Brain pericyte (primary cell): Measurements from ENCODE around the gene WDR47.
"Not testable (repeated sequence)": the region's sequence is repeated elsewhere in the genome, so short reads cannot be mapped to it uniquely, and the experiment has no call there.

Experiments used
- DNase-seq: peaks from one replicate; pipeline ENCODE4 v3.0.0-alpha.2; 2012; ENCODE audit warnings: low read depth, low spot score

The WDR47 gene

GRCh38 chr1:109052145-109052544 is 10.2 kb upstream of the WDR47 start:
- DNase-seq: not testable (repeated sequence)

- no peak for DNase-seq
Observed at GRCh38 chr1:109050228-109050995, 8.5 kb upstream of the WDR47 start.

- no peak for DNase-seq
Observed at GRCh38 chr1:109048335-109048734, 6.4 kb upstream of the WDR47 start.

DNA sequence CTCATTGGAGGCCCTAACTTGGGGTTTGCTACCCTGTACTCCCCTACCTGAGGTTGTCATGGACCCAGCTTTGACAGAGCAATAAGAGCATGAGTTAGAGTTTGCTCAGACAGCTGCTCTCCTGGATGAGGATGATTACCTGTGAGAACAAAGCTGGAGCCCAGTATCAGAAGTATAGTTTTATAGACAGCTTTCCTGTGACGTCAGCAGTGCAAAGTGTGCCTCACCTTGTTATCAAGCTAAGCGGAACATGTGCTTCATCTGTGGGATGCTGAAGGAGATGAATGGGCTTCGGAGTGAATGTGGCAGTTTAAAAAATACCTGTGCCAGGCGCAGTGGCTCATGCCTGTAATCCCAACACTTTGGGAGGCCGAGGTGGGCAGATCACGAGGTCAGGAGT is 5.4 kb upstream of the WDR47 start:
- DNase-seq: no peak

DNA sequence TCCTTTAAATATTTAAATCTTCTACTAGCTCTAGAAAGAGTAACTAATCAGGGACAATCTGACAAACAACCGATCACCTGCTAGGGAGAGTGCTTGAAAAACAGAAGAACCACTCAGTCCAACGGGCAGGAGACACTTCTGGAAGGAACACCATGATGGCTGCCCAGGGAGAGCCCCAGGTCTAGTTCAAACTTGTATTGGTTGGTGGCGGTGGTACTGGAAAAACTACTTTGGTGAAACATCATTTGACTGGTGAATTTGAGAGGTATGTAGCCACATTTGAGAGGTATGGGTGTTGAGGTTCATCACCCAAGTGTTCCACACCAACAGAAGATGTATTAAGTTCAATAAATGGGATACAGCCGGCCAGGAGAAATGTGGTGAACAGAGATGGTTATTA is 4.8 kb upstream of the WDR47 start:
- no peak for DNase-seq

DNA sequence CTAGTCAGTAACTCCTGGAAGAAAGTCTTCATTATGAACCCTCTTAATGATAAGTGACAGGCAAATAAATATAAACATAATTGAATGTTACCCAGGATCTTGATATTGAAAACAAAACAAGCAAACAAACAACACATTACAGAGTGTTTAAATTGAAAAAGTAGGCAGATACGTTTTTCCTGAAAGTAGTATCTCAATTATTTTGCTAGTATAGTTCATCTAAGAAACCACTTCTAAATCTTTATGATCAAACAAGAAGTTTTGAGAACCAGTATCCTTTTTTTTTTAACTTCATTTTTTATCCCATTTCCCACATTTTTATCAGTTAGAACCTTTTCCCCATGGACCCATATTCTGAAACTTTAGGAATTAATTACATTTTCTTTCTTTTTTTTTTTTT is 3.7 kb upstream of the WDR47 start:
- no peak for DNase-seq

- DNase-seq: no peak
Observed at GRCh38 chr1:109040989-109041620, 797 bp downstream of the WDR47 start.

GRCh38 chr1:109040627-109040988 is 1.3 kb downstream of the WDR47 start:
- no peak for DNase-seq

GRCh38 chr1:109034382-109034781 is 7.5 kb downstream of the WDR47 start:
- DNase-seq: no peak

DNA sequence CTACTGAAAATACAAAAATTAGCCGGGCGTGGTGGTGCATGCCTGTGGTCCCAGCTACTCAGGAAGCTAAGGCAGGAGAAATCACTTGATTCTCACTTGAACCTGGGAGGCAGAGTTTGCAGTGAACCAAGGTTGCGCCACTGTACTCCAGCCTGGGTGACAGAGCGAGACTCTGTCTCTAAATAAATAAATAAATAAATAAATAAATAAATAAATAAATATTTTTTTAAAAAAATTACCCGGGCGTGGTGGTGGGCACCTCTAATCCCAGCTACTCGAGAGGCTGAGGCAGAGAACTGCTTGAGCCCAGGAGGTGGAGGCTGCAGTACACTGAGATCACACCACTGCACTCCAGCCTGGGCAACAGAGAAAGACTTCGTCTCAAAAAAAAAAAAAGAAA is 12.4 kb downstream of the WDR47 start:
- DNase-seq: not testable (repeated sequence)

DNA sequence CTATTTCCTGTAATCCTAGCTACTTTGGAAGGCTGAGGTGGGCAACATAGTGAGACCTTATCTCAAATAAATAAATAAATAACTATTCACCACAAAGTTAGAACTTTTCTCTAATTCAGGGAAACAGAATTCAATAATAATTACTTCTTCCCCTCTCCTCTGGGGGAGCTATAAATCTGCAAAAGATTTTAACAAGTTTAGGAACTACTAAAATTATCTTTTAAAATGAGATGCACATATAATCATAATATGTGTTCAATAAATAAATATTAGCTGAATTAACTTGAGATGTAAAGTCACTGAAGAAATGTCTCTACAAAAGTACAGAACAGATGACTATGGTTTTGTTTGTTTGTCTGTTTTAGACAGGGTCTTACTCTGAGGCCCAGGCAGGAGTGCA is 14.1 kb downstream of the WDR47 start:
- no peak for DNase-seq

GRCh38 chr1:109025694-109026093 is 16.2 kb downstream of the WDR47 start:
- DNase-seq: no peak

- DNase-seq: no peak
Observed at GRCh38 chr1:109024646-109025045, 17.3 kb downstream of the WDR47 start.

- no peak for DNase-seq
Observed at GRCh38 chr1:109020693-109021257, 21.1 kb downstream of the WDR47 start.

- not testable (repeated sequence) for DNase-seq
Observed at GRCh38 chr1:109017719-109018118, 24.2 kb downstream of the WDR47 start.

DNA sequence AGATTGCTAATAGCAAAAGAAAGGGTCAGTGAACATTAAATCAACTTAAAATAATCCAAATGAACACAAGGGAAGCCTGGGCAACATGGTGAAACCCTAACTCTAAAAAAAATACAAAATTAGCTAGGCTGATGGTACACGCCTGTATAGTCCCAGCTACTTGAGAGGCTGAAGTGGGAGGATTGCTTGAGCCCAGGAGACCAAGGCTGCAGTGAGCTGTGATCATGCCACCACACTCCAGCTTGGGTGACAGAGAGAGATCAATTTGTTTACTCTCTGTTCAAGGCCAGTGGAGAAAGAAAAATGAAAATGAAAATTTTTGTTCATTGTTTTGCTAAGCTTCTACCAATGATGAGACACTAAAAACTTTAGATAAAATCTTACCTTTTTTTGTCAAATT is 24.8 kb downstream of the WDR47 start:
- no peak for DNase-seq

- no peak for DNase-seq
Observed at GRCh38 chr1:109011335-109011734, 30.6 kb downstream of the WDR47 start.

DNA sequence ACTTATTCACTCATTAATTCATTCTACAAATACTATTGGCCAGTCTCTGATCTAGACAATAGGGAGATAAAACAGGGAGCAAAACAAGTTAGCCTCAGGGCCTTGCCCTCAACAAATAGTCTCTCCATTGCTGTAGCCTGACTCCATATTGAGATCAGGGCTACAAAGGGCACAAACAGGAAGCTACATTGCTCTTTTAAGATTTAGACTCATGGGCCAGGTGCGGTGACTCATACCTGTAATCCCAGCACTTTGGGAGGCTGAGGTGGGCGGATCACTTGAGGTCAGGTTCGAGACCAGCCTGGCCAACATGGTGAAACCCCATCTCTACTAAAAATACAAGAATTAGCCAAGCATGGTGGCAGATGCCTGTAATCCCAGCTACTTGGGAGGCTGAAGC is 45.3 kb downstream of the WDR47 start:
- not testable (repeated sequence) for DNase-seq

DNA sequence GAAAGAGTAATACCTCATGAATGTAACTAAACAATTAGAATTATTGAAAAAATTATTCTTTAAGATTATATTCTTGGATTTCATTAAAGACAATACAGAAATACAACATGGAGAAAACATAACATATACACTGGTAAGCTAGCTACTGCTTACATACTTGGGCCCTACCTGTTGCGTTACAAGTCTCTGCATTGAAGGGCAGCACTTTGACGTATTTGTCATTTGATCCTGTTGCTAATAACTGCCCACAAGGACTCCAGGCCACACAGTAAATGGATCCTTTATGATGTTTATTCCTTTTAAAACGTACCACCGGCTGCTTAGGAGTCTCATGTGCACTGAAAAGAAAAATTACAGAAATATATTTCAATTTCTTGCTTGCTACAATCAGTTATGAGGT is 58.8 kb downstream of the WDR47 start:
- no peak for DNase-seq

DNA sequence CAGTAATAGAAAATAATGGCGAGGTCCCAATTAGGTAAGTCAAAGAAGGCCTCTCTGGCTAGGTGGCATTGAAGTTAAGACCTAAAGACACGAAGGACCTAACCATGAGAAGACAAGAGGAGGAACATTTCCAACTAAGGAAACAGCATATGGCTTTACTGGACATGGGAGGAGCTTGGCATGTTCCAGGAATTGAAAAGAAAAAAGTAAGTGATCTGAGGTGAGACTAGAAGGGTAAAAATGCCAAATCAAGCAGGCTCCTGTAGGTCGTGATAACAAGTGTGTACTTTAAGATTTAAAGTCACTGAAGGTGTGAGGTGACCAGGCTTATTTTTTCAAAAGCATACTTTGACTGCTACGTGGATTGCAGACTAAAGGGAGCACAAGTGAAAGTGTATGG is 65.2 kb downstream of the WDR47 start:
- DNase-seq: no peak

- no peak for DNase-seq
Observed at GRCh38 chr1:108972951-108973350, 69.0 kb downstream of the WDR47 start.

DNA sequence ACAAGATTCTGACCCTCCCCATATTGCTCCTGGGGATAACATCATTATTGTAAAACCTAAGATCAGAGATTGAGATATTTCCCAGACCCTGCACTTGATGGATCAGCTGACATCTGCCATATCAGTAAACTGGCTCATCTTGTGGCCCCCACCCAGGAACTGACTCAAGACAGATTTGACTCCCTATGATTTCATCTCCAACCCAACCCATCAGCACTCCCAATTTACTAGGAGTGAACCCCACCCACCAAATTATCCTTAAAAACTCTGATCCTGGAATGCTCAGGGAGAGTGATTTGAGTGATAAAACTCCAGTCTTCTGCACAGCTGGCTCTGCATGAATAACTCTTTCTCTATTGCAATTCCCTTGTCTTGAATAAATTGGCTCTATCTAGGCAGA is 72.6 kb downstream of the WDR47 start:
- DNase-seq: no peak

DNA sequence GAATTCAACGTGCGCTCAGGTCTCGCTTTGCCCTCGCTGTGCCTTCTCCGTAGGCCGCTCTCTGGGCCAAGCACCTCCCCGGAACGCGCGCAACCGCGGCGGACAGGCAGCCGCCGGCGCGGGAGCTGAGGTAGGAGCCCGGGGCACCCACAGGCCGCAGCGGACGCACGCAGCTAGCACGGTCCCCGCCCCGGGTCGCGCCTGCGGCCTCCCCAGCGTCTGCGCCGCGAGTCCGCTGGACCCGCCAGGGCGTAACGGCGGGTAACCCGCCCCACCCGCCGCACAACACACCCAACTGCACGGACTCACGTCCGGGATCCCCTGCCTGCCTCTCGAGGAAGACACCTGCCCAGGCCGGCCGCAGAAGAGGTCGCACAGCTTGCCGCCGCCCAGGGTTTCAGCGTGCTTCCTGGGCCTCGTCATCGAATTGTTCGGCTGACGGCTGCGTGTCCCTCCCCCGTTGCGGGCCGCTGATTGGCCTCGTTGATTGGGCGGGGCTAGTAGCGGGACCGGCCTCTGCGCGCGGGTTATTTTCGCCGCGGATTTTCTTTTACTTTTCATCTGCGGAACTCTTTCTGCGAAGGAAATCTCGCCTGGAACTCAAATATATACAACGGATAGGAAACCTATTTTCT is 78.7 kb downstream of the WDR47 start, which contains the start of gene CLCC1:
CLCC1 (minus strand) TSS at position 433 of the 635 bp plus-strand sequence. CDS start 13,047 bp downstream, outside the sequence.
- peak; percentile 55 for DNase-seq
